AG09309 (cell line): ENCODE data around the gene ANKMY2.
"Not testable (repeated sequence)": the region's sequence is repeated elsewhere in the genome, so short reads cannot be mapped to it uniquely, and the experiment has no call there.

Experiments used
- DNase-seq: peaks from one replicate; pipeline ENCODE4 v3.0.0-alpha.2; 2010; ENCODE audit warnings: low read depth
- H3K4me3 ChIP-seq: 2 replicates; pipeline ENCODE4 v1.5.1; 2011; ENCODE audit warnings: mild to moderate bottlenecking, low read depth, low read length, moderate library complexity; ENCODE audit not compliant: control insufficient read depth
- TF ChIP-seq, protein P1 (sequence below): IDR thresholded peaks from 2 replicates; pipeline ENCODE4 v1.5.1; 2011; ENCODE audit warnings: mild to moderate bottlenecking, low read depth, low read length, inconsistent platforms; ENCODE audit not compliant: insufficient read depth, control insufficient read depth; ENCODE audit errors: missing control alignments

Gene ANKMY2

DNA sequence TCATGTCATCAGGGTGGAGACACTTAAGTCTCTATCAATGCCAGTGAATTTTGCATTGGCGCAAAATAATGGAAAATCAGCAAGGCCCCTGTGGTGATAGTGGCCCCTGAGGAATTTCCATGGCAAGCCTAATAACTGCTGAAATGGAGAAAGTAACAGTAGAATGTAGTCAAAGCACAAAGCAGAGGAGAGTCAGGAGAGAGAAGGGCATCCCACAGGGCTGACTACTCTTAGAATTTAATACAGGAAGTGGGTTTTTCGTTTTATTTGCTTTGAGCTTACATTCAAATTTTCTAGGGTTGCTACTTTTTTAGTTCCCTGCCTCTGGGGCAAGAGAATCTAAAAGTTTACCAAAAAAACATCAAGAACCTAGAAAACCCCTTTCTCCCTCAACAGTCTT lies 39.4 kb upstream of the ANKMY2 start:
- no peak for DNase-seq
- no peak overlapping the region for H3K4me3 ChIP-seq
- TF ChIP-seq, protein P1, sequence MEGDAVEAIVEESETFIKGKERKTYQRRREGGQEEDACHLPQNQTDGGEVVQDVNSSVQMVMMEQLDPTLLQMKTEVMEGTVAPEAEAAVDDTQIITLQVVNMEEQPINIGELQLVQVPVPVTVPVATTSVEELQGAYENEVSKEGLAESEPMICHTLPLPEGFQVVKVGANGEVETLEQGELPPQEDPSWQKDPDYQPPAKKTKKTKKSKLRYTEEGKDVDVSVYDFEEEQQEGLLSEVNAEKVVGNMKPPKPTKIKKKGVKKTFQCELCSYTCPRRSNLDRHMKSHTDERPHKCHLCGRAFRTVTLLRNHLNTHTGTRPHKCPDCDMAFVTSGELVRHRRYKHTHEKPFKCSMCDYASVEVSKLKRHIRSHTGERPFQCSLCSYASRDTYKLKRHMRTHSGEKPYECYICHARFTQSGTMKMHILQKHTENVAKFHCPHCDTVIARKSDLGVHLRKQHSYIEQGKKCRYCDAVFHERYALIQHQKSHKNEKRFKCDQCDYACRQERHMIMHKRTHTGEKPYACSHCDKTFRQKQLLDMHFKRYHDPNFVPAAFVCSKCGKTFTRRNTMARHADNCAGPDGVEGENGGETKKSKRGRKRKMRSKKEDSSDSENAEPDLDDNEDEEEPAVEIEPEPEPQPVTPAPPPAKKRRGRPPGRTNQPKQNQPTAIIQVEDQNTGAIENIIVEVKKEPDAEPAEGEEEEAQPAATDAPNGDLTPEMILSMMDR: no peak

DNA sequence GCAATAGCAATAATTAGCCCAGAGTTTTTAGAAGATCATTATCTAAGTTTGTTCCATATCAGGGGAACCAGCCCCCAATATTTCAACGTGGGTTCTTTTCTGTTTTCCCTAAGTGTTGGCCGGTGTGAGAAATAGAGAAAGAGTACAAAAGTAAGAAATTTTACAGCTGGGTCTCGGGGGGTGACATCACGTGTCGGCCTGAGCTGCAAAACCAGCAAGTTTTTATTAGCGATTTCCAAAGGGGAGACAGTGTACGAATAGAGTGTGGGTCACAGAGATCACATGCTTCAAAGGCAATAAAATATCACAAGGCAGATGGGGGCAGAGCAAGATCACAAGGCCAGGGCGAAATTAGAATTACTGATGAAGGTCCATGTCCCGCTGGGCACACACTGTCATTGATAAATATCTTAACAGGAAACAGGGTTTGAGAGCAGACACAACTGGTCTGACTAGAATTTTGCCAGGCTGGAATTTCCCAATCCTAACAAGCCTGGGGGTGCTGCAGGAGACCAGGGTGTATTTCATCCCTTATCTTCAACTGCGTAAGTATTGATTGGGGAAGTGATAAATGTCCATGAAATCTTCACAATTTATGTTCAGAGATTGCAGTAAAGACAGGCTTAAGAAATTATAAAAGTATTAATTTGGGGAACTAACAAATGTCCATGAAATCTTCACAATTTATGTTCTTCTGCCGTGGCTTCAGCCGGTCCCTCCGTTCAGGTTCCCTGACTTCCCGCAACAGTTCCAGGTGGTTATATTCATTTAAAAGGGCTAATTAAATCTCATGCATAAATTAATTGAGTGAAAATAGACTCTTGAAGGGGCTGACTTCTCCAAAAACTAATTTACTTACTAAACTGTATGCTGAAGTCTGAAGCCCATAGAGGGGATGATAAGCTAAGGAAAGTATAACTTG lies 33.4 kb upstream of the ANKMY2 start:
- not testable (repeated sequence) for H3K4me3 ChIP-seq, DNase-seq

DNA sequence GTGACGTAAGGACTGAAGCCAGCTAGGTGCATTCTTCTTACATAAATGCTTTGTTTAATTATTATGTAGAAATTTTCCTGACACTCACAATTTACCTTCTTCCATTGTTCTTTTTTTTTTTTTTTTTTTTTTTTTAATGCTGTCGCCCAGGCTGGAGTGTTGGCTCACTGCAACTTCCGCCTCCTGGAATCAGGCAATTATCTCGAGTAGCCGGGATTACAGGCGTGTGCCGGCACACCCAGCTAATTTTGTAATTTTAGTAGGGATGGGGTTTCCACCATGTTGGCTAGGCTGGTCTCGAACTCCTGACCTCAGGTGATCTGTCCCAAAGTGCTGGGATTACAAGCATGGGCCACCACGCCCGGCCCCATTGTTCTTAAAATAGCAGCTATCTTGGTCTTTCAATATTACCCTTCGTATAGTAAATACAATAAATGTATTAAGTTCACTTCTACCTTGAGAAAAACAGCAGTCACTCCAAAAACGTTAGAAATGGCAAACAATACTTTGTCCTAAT lies 32.5 kb upstream of the ANKMY2 start:
- no peak overlapping the region for H3K4me3 ChIP-seq
- no peak for DNase-seq
- TF ChIP-seq, protein P1: no peak

DNA sequence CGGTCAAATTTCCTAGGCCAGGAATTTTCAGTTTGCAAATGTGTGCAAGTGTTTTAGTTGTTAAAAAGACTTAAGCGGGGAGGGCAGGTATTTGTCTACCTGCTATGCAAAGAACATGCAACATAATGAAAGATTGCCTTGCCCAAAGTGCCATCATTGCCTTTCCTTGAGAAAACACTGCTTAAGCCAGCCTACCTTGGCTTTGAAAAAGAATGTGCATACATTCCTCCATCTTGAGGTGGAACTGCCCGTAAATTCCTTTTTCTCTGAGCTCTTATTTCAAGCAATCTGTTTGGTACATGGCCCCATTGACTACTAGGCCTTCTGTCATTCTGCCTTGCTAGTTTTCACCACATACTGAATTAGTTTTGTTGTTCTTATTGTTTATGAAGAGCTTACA lies 29.7 kb upstream of the ANKMY2 start:
- no peak overlapping the region for H3K4me3 ChIP-seq
- TF ChIP-seq, protein P1: no peak
- no peak for DNase-seq

DNA sequence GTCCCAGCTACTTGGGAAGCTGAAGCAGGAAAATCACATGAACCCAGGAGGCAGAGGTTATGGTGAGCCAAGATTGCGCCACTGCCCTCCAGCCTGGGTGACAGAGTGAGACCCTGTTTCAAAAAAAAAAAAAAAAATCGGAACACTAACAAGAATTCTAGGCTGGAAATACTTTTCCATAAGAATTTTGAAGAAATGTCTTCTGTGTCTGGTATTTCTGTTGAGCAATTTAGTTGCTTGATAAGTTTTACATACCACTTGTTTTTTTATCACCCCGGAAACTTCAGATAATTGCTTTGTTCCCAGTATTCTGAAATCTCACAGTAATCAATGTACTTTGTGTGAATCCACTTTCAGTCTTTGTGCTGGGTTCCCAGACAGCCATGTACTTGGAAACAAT lies 26.3 kb upstream of the ANKMY2 start:
- no peak for DNase-seq
- no peak overlapping the region for H3K4me3 ChIP-seq
- TF ChIP-seq, protein P1: no peak

DNA sequence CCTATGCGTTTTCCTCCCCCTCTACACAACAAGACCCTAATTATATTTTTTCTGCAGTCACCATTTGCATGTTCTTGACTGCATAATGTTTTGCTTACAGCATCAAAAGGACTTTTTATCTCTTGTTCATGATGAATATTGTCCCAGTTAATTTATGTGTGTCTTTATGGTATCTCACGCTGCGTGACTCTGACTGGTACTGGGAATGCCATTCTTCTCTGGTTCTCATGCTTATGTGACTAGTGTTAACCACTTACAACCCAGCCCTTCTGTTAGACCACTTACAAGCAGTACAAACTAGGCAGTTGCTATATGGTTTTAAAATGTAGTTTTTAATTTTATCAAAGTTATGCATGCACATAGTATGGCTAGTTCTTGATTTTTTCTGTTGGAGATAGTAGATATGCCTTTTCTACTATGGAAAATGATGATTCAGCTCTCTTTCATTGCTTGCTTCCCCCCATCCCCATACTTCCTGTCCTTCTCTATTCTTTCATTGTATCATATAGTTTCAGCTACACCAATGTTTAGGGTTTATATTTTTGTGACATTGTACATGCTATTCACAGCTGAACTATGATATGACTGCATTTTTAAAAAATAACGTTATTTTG lies 25.3 kb upstream of the ANKMY2 start:
- TF ChIP-seq, protein P1: no peak
- no peak for DNase-seq
- H3K4me3 ChIP-seq: no peak overlapping the region

DNA sequence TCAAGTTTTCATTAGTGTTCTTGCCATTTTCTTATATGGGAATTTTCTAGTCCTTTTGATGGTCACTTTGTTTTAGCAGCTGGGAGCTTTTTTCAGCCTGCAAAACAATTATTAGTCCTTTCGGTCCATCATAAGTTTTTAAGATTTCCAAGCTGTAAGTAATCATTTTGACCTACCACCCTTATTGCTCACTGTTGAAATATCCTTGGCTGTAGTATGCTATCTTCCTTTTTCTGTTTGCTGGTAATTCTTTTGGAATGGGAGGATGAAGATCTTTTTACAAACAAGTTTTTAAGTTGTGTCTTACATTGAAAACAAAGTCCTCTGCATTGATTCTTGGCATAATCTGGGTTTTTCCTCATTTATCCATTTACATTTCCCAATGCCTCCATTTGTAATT lies 24.5 kb upstream of the ANKMY2 start:
- DNase-seq: peak; percentile 17
- TF ChIP-seq, protein P1: no peak
- no peak overlapping the region for H3K4me3 ChIP-seq
